K562 (cell line): ENCODE data around the gene NFIC. TPM values are rescaled to one million over a fixed set of nuclear protein-coding genes. Genes with fewer than 3 reads are reported as not detected.

Source experiments
- ATAC-seq: fragments of 200-7000 bp; cut with Tn5 transposase; 3 replicates; pipeline ENCODE4 v1.9.1; 2020; ENCODE audit warnings: moderate library complexity
- BruUV-seq: library from RNA; stranded (reverse); fragments of 400-500 nt; replicated peaks from 2 replicates; lab custom pipeline; 2021; lab: Mats Ljungman, UMichigan
- CTCF ChIA-PET: fragments of 300-600 bp; formaldehyde crosslinking; extraction: SDS; loops from one replicate; lab custom pipeline; 2021; ENCODE audit warnings: low intra/inter-chr PET ratio; lab: Yijun Ruan, JAX
- POLR2A ChIA-PET: fragments of 300-600, 350-650 bp; sonication (Branson Sonifier 250); formaldehyde crosslinking; extraction: SDS; loops from one replicate; lab custom pipeline; 2021; ENCODE audit warnings: antibody characterized with exemption, inconsistent platforms; lab: Yijun Ruan, JAX
- DNase-seq, 4 experiments: peaks; one replicate each; pipeline versions ENCODE4 v3.0.0 to v3.0.0-alpha.2; 2011 to 2018; ENCODE audit warnings: low spot score in 3 of 4, mixed read lengths in 3 of 4; ENCODE audit errors: extremely low read depth in 1 of 4
- FAIRE-seq: peaks from 2 replicates; lab custom pipeline; 2011; peaks lifted over from hg19 to GRCh38; lab: Jason Lieb, UNC
- H2AFZ ChIP-seq: 2 replicates; pipeline ENCODE4 v1.6.0; 2011; ENCODE audit warnings: low read depth, low read length, control low read depth, inconsistent platforms
- H3K27ac ChIP-seq: fragments of 200-600 bp; 3 replicates; pipeline ENCODE4 v1.8.0; 2011; ENCODE audit warnings: low read depth, mild to moderate bottlenecking, control low read depth, inconsistent platforms, low read length, moderate library complexity, mixed read lengths; ENCODE audit errors: extremely low read depth
- H3K27me3 ChIP-seq, 2 experiments: fragments of 300-600 bp in 1 of 2; 2 replicates in 1 of 2; 3 replicates in 1 of 2; pipeline versions ENCODE4 v1.6.0 to v1.8.0; 2011; ENCODE audit warnings: inconsistent platforms in 2 of 2, low read length in 2 of 2, mild to moderate bottlenecking in 1 of 2, mixed read lengths in 1 of 2, moderate library complexity in 1 of 2; ENCODE audit not compliant: control insufficient read depth in 2 of 2, insufficient read depth in 2 of 2
- H3K36me3 ChIP-seq: fragments of 300-600 bp; 3 replicates; pipeline ENCODE4 v1.8.0; 2011; ENCODE audit warnings: mild to moderate bottlenecking, low read length, inconsistent platforms; ENCODE audit not compliant: control insufficient read depth, insufficient read depth
- H3K4me1 ChIP-seq, 2 experiments: fragments of 200-600 bp in 1 of 2; replicated peaks in 1 of 2; 2 replicates in 1 of 2; 3 replicates in 1 of 2; pipeline versions ENCODE4 v1.5.1 to v1.8.0; 2011; ENCODE audit warnings: inconsistent platforms in 2 of 2, low read length in 2 of 2, mild to moderate bottlenecking in 1 of 2, mixed read lengths in 1 of 2, moderate library complexity in 1 of 2; ENCODE audit not compliant: control insufficient read depth in 2 of 2, insufficient read depth in 2 of 2
- H3K4me2 ChIP-seq: 2 replicates; pipeline ENCODE4 v1.6.1; 2011; ENCODE audit warnings: low read length, control low read depth, inconsistent platforms, mixed read lengths; ENCODE audit not compliant: insufficient read depth
- H3K4me3 ChIP-seq: fragments of 200-600 bp; sonication (generic), shearing (Covaris generic); 2 replicates; pipeline ENCODE4 v1.5.1; 2016; ENCODE audit warnings: control low read depth, inconsistent platforms
- H3K79me2 ChIP-seq: fragments of 200-600 bp; 3 replicates; pipeline ENCODE4 v1.8.0; 2011; ENCODE audit warnings: low read length, inconsistent platforms; ENCODE audit not compliant: control insufficient read depth, insufficient read depth
- H3K9ac ChIP-seq, 2 experiments: 2 replicates each; pipeline versions ENCODE4 v1.6.0 to v1.6.1; 2011; ENCODE audit warnings: low read depth in 2 of 2, low read length in 2 of 2, control low read depth in 1 of 2, inconsistent platforms in 1 of 2, mild to moderate bottlenecking in 1 of 2, mixed read lengths in 1 of 2; ENCODE audit not compliant: insufficient read depth in 1 of 2
- H3K9me1 ChIP-seq: one replicate; pipeline ENCODE4 v1.6.0; 2011; ENCODE audit warnings: inconsistent platforms, mild to moderate bottlenecking, low read length, moderate library complexity; ENCODE audit not compliant: control insufficient read depth, insufficient read depth
- H3K9me3 ChIP-seq: replicated peaks from 2 replicates; pipeline ENCODE4 v1.5.1; 2011; ENCODE audit warnings: low read depth, low read length, inconsistent platforms; ENCODE audit not compliant: control insufficient read depth, insufficient read depth
- H4K20me1 ChIP-seq: replicated peaks from 2 replicates; pipeline ENCODE4 v1.6.1; 2011; ENCODE audit warnings: low read length, inconsistent platforms, mixed read lengths; ENCODE audit not compliant: control insufficient read depth, insufficient read depth
- FOXM1 ChIP-seq, 2 experiments: fragments of 450-650 bp in 1 of 2; sonication (generic) in 1 of 2; formaldehyde crosslinking in 1 of 2; IDR thresholded peaks; 2 replicates each; pipeline versions ENCODE4 v1.6.1 to v1.9.0; 2017 to 2022; ENCODE audit warnings: low read depth in 2 of 2, mild to moderate bottlenecking in 2 of 2, missing genetic modification reagents in 1 of 2, moderate library complexity in 1 of 2
- HNRNPL ChIP-seq: fragments of 200-400 bp; formaldehyde crosslinking; IDR thresholded peaks from 2 replicates; pipeline ENCODE4 v1.6.1; 2017; ENCODE audit warnings: low read depth, mild to moderate bottlenecking, low read length
- MBD2 ChIP-seq: sonication (generic); IDR thresholded peaks from 2 replicates; pipeline ENCODE4 v1.6.1; 2016; ENCODE audit warnings: low read depth, borderline replicate concordance
- NR2C2 ChIP-seq, 2 experiments: fragments of 200-800 bp in 1 of 2; sonication (Bioruptor generic) in 1 of 2; sonication (generic) in 1 of 2; formaldehyde crosslinking in 1 of 2; IDR thresholded peaks; 2 replicates each; pipeline versions ENCODE4 v1.6.1 to v1.8.0; 2016 to 2022; ENCODE audit warnings: mild to moderate bottlenecking in 1 of 2, missing compliant biosample characterization in 1 of 2, missing genetic modification characterization in 1 of 2, missing genetic modification reagents in 1 of 2
- PCBP1 ChIP-seq: fragments of 200-400 bp; formaldehyde crosslinking; IDR thresholded peaks from 2 replicates; pipeline ENCODE4 v1.6.1; 2018; ENCODE audit warnings: mild to moderate bottlenecking, low read depth, low read length; ENCODE audit not compliant: poor library complexity, severe bottlenecking
- POLR2AphosphoS5 ChIP-seq: IDR thresholded peaks from 2 replicates; pipeline ENCODE4 v1.6.1; 2011; ENCODE audit warnings: mild to moderate bottlenecking, low read depth, low read length, moderate library complexity; ENCODE audit not compliant: control insufficient read depth, insufficient read depth
- RBM22 ChIP-seq: fragments of 200-400 bp; formaldehyde crosslinking; IDR thresholded peaks from 2 replicates; pipeline ENCODE4 v1.6.1; 2018; ENCODE audit warnings: low read length, low read depth; ENCODE audit not compliant: poor library complexity, severe bottlenecking
- YY1 ChIP-seq, 3 experiments: IDR thresholded peaks; 2 replicates each; pipeline ENCODE4 v1.6.1; 2011; ENCODE audit warnings: low read length in 2 of 3, mild to moderate bottlenecking in 2 of 3, moderate library complexity in 2 of 3, borderline replicate concordance in 1 of 3, control low read depth in 1 of 3, low read depth in 1 of 3; ENCODE audit not compliant: insufficient read depth in 3 of 3, insufficient replicate concordance in 2 of 3, control insufficient read depth in 1 of 3, insufficient read length in 1 of 3; ENCODE audit errors: extremely low read depth in 1 of 3
- ZBTB7A ChIP-seq: IDR thresholded peaks from 2 replicates; pipeline ENCODE4 v1.6.1; 2011; ENCODE audit warnings: low read depth, mild to moderate bottlenecking, low read length, moderate library complexity, borderline replicate concordance; ENCODE audit not compliant: control insufficient read depth
- ZNF121 ChIP-seq: sonication (generic); formaldehyde crosslinking; conservative IDR thresholded peaks from 2 replicates; pipeline ENCODE4 v1.8.0; 2022; ENCODE audit warnings: missing genetic modification reagents
- WGBS: fragments of 100-300 bp; shearing (Covaris generic); methylation state at CpG from one replicate; pipeline ENCODE4 v1.1.6; 2016; ENCODE audit warnings: low coverage, mixed read lengths; ENCODE audit not compliant: insufficient coverage; ENCODE audit errors: missing lambda C conversion rate; 5-methylcytosine and 5-hydroxymethylcytosine counted together
- in situ Hi-C: fragments of 300-500 bp; cut with MboI; formaldehyde crosslinking; loops from 4 replicates; pipeline ENCODE4 v1.15.0; 2018; ENCODE audit warnings: inconsistent platforms, mixed read lengths
- intact Hi-C: fragments of 100-400 bp; cut with micrococcal nuclease; formaldehyde crosslinking; loops from 2 replicates; pipeline ENCODE4 v1.14.2; 2022
- polyA plus RNA-seq, 8 experiments: library from polyadenylated mRNA; depleted of rRNA in 4 of 8; stranded (reverse) in 5 of 8; unstranded in 3 of 8; fragments of >200 nt; fragmentation: Nextera tagmentation in 2 of 8; fragmentation: Illumina TruSeq in 1 of 8; extraction: Ambion mirVana in 2 of 8; extraction: Trizol in 1 of 8; gene quantifications; 2 replicates each; pipeline versions ENCODE4 v1.2.1 to v1.2.3, GENCODE V29; 2011 to 2014; ENCODE audit warnings: inconsistent platforms in 1 of 8, missing spikeins in 1 of 8
- total RNA-seq, 7 experiments: library from RNA; depleted of rRNA in 6 of 7; stranded (reverse); fragments of >200 nt in 6 of 7; fragmentation: Illumina TruSeq in 2 of 7; extraction: Trizol in 2 of 7; gene quantifications; 2 replicates each; pipeline versions ENCODE4 v1.2.1 to v1.2.3, GENCODE V29; 2011 to 2021; ENCODE audit warnings: low replicate concordance in 1 of 7
- TF ChIP-seq, protein P1 (sequence below), 2 experiments: fragments of 450-650 bp in 1 of 2; sonication (generic) in 1 of 2; formaldehyde crosslinking in 1 of 2; IDR thresholded peaks in 1 of 2; conservative IDR thresholded peaks in 1 of 2; 2 replicates each; pipeline versions ENCODE4 v1.6.1 to v1.8.1; 2016 to 2023; ENCODE audit warnings: mild to moderate bottlenecking in 2 of 2, moderate library complexity in 2 of 2, inconsistent platforms in 1 of 2, missing genetic modification reagents in 1 of 2
- TF ChIP-seq, protein P2 (sequence below), 2 experiments: IDR thresholded peaks; 2 replicates each; pipeline ENCODE4 v1.6.1; 2011; ENCODE audit warnings: borderline replicate concordance in 1 of 2, control low read depth in 1 of 2, low read depth in 1 of 2, low read length in 1 of 2, mild to moderate bottlenecking in 1 of 2, mixed read lengths in 1 of 2, moderate library complexity in 1 of 2; ENCODE audit not compliant: insufficient read depth in 1 of 2, insufficient read length in 1 of 2, poor library complexity in 1 of 2, severe bottlenecking in 1 of 2; ENCODE audit errors: extremely low read depth in 1 of 2

The NFIC gene
- total and polyA plus RNA-seq, 9 of the 15 experiments (the other 6 are each of a cell fraction or from before 2014, with no cell fraction given), result 0.71 to 62.1 (median 6.9) TPM

DNA sequence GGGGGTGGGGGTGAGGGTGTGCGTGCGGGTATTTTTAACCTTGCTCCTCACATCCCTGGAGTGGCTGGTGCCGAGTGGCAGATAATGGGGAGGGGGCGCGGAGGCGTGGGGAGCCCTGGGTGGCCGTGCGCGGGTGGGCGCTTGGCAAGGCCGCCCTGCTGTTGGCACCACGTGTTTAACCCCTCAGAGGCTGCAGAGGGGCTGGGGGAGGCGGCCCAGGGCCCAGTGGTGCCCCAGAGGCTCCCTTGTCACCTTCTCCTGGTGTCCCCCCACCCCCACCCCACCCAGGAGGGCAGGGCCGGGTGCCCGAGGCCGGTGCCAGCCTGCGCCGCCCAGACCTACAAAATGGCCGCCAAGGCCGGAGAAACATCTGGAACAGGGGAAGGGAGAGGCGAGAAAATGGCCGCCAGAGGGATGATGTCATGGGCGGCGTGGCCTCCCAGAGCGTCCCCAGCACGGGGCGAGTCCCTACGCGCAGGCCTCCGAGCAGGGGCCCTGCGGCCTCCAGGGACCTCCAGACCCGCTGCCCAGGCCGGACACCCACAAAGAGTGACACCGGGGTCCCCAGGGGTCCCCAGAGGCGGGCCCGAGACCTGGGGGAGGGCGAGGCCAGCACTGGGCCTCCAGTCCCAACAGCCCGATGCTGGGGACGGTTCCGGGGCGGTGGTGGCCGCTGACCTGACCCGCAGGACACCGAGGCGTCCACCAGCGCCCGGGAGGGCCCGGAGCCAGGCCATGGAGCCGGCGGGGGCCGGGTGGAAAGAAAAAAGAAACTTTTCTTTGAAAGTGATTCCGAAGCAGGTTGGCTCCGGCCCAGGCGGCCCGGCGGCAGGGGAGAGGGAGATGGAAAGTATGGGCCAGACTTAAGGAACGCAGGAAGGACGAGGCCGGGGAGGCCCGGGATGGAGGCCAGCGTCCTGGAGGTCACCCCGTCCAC lies 38.2 kb downstream of the NFIC start:
- H3K79me2 ChIP-seq, result peaks cover 86% of the 10 kb centered on the region
- no peak overlapping the region for H2AFZ ChIP-seq
- TF ChIP-seq, protein P1, sequence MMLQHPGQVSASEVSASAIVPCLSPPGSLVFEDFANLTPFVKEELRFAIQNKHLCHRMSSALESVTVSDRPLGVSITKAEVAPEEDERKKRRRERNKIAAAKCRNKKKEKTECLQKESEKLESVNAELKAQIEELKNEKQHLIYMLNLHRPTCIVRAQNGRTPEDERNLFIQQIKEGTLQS (IDR thresholded peaks at IDR 0.05), result peak; percentile 35; the same call in 1 of the 2 replicates
- TF ChIP-seq, protein P1 (CRISPR knock-in tag; conservative IDR thresholded peaks at IDR 0.05), result no peak
- TF ChIP-seq NR2C2 (CRISPR knock-in tag; IDR thresholded peaks at IDR 0.05) (no peak), NR2C2 (tag; IDR thresholded peaks at IDR 0.05) (no peak), ZNF121 (no peak), YY1 (IDR thresholded peaks at IDR 0.05; ENCODE audit: borderline replicate concordance in 1 of 3, control insufficient read depth in 1 of 3, extremely low read depth in 1 of 3, insufficient read depth in 3 of 3, insufficient read length in 1 of 3, insufficient replicate concordance in 2 of 3, low read depth in 1 of 3, low read length in 2 of 3) (peak; percentile 55 to 88 (median 70)), MBD2 (no peak), FOXM1 (IDR thresholded peaks at IDR 0.05; ENCODE audit: low read depth) (no peak), FOXM1 (CRISPR knock-in tag; IDR thresholded peaks at IDR 0.05; ENCODE audit: low read depth) (no peak), POLR2AphosphoS5 (0 out of 2 replicates have a peak, but pooled peaks have one; percentile 1), ZBTB7A (peak; percentile 1; the same call in 1 of the 2 replicates), HNRNPL (peak; percentile 63; the same call in 1 of the 2 replicates), PCBP1 (peak; percentile 55), RBM22 (peak; percentile 88)
- TF ChIP-seq, protein P2, sequence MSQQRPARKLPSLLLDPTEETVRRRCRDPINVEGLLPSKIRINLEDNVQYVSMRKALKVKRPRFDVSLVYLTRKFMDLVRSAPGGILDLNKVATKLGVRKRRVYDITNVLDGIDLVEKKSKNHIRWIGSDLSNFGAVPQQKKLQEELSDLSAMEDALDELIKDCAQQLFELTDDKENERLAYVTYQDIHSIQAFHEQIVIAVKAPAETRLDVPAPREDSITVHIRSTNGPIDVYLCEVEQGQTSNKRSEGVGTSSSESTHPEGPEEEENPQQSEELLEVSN (IDR thresholded peaks at IDR 0.05; ENCODE audit: borderline replicate concordance in 1 of 2, extremely low read depth in 1 of 2, insufficient read depth in 1 of 2, insufficient read length in 1 of 2, low read depth in 1 of 2, low read length in 1 of 2, poor library complexity in 1 of 2, severe bottlenecking in 1 of 2), result no peak

More for the DNA sequence above, 38.2 kb downstream of the NFIC start:
- no peaks in the 10 kb centered on the region for H3K9me3 ChIP-seq
- H3K27ac ChIP-seq, result peak overlapping the region; percentile 30; the same call in 1 of the 3 replicates
- no peak overlapping the region for H3K4me3 ChIP-seq
- no peak overlapping the region for H3K9ac ChIP-seq
- POLR2A ChIA-PET, result no interaction called here
- peaks cover 24% of the 10 kb centered on the region for H4K20me1 ChIP-seq
- CTCF ChIA-PET, result no interaction called here
- no peak overlapping the region for H3K4me2 ChIP-seq
- no peaks in the 10 kb centered on the region for H3K27me3 ChIP-seq
- BruUV-seq, result no TSS peak
- H3K4me1 ChIP-seq, result peaks cover 0 to 33% of the 10 kb centered on the region in 2 experiments; a peak in 2 of 5 replicates
- H3K36me3 ChIP-seq, result peaks cover 56% of the 10 kb centered on the region; the same call in 2 of the 3 replicates
- no peaks in the 10 kb centered on the region for H3K9me1 ChIP-seq
- intact Hi-C loops, result no loop called here
- 93% methylated on average over 35 of the region's 62 CpGs for WGBS
- DNase-seq (no peak), FAIRE-seq (no peak), ATAC-seq (peak; percentile 30; the same call in 1 of the 3 replicates)
- in situ Hi-C loops, result no loop called here
